ENCODE results near the gene USP33. TPM values are rescaled to one million over a fixed set of nuclear protein-coding genes. Genes with fewer than 3 reads are reported as not detected.

The USP33 gene
- 72.4 and 84.7 TPM in 2 replicates for total RNA-seq

GRCh38 chr1:77759071-77760028 lies at the start of gene USP33:
USP33 (minus strand) TSS chr1:77759852; CDS start chr1:77741697, 18,155 bp downstream.

GRCh38 chr1:77779529-77780281 lies 20.1 kb upstream of the USP33 start, which contains the start of gene MIGA1:
MIGA1 (plus strand) TSS chr1:77779649; CDS start chr1:77783253, 3,604 bp downstream.

DNA sequence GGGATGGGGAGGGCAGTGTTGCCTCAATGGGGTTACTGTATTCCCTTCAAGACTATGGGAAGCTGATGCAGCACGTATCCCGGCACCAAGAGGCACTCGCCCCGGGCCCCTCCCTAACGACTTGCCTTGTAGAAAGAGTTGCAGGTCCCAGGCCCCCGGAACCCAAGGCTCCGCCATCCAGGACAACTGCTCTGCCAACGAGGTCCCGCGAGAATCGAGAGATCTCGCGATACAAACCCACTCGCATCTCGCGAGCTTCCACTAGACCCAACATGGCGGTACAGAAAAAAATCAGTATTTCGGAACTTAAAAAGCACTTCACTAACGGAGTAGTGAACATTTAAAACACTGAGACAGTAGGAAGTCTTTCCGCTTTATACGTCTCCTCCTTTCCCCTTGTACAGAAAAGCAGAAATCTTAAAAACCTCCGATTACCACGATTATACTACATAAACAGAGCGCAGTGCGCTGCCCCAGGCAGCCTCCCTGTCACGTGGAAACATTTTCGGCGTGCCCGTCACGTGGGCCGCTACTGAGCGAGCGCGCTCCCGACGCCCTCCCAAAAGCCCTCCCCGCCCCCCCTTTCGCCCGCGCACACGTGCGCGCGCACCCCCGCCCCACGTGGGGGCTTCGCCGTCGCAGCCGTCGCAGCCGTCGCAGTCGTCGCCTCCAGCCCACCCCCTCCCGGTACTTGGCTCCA lies 77.0 kb downstream of the USP33 start, which contains the start of gene ZZZ3:
Gene ZZZ3, minus strand, starts transcription at position 199 of the 700 bp plus-strand sequence. CDS start 49,304 bp downstream, outside the sequence.

Other genes starting within 250 kb of the USP33 start
- gene ZZZ3, start 77.2 kb downstream of the USP33 start, total RNA-seq: 31.3 and 36.4 TPM in 2 replicates
- 7.6 and 9.3 TPM in 2 replicates for gene MIGA1, start 19.8 kb upstream of the USP33 start, total RNA-seq
- gene NEXN, start 128.8 kb upstream of the USP33 start, total RNA-seq: 41.9 and 49.1 TPM in 2 replicates
- 36.7 and 42.2 TPM in 2 replicates for gene FUBP1, start 219.2 kb upstream of the USP33 start, total RNA-seq
- 62.0 and 71.5 TPM in 2 replicates for gene DNAJB4, start 245.1 kb upstream of the USP33 start, total RNA-seq